ENCODE results near the gene CCDC200.

- no peak for TF ChIP-seq ARNTL (CRISPR knock-in tag; IDR thresholded peaks at IDR 0.05; ENCODE audit: borderline replicate concordance, low read depth)
- no peak for TF ChIP-seq CSDC2 (CRISPR knock-in tag; IDR thresholded peaks at IDR 0.05)
- TF ChIP-seq, protein P1, sequence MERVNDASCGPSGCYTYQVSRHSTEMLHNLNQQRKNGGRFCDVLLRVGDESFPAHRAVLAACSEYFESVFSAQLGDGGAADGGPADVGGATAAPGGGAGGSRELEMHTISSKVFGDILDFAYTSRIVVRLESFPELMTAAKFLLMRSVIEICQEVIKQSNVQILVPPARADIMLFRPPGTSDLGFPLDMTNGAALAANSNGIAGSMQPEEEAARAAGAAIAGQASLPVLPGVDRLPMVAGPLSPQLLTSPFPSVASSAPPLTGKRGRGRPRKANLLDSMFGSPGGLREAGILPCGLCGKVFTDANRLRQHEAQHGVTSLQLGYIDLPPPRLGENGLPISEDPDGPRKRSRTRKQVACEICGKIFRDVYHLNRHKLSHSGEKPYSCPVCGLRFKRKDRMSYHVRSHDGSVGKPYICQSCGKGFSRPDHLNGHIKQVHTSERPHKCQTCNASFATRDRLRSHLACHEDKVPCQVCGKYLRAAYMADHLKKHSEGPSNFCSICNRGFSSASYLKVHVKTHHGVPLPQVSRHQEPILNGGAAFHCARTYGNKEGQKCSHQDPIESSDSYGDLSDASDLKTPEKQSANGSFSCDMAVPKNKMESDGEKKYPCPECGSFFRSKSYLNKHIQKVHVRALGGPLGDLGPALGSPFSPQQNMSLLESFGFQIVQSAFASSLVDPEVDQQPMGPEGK (CRISPR knock-in tag; IDR thresholded peaks at IDR 0.05; ENCODE audit: borderline replicate concordance), result no peak
Observed at GRCh38 chr17:43211123-43211479, 17.3 kb downstream of the CCDC200 start.

Measured in SK-N-SH treated with all-trans-retinoic acid at 6 μM for 48 hours (cell line).